Gastrocnemius medialis (tissue), 4 donors: ENCODE measurements around the gene FAM53A. TPM values are rescaled to one million over a fixed set of nuclear protein-coding genes. Genes with fewer than 3 reads are reported as not detected.

Experiments
- ATAC-seq, 2 donors: fragments of 150-250 bp; one replicate each; pipeline ENCODE4 v1.9.1; 2016
- DNase-seq, 2 donors: peaks; one replicate each; pipeline ENCODE4 v3.0.0-alpha.2; 2019
- H3K27ac ChIP-seq, 4 donors: fragments of 200-600 bp; sonication (generic); 1 replicate in 1 of 4; 2 replicates in 3 of 4; pipeline ENCODE4 v1.5.1; 2016 to 2018; ENCODE audit warnings: mild to moderate bottlenecking in 2 of 4, moderate library complexity in 1 of 4
- H3K27me3 ChIP-seq, 3 donors: fragments of 200-600 bp; sonication (generic) in 2 of 3; 1 replicate in 1 of 3; 2 replicates in 2 of 3; pipeline versions ENCODE4 v1.5.1 to v1.6.0; 2016 to 2019; ENCODE audit warnings: mild to moderate bottlenecking in 1 of 3, moderate library complexity in 1 of 3
- H3K36me3 ChIP-seq, 2 donors: fragments of 200-600 bp; sonication (generic) in 1 of 2; one replicate each; pipeline ENCODE4 v1.5.1; 2017 to 2018
- H3K4me1 ChIP-seq, 2 donors: fragments of 200-600 bp; sonication (generic) in 1 of 2; one replicate each; pipeline ENCODE4 v1.5.1; 2016 to 2017; ENCODE audit warnings: mild to moderate bottlenecking in 2 of 2
- H3K4me3 ChIP-seq, 4 donors: fragments of 200-600 bp; sonication (generic) in 3 of 4; 1 replicate in 1 of 4; 2 replicates in 3 of 4; pipeline ENCODE4 v1.5.1; 2016 to 2019; ENCODE audit warnings: mild to moderate bottlenecking in 2 of 4
- H3K9me3 ChIP-seq, 3 donors: fragments of 200-600 bp; sonication (generic) in 2 of 3; 1 replicate in 1 of 3; 2 replicates in 2 of 3; pipeline ENCODE4 v1.5.1; 2016 to 2019
- POLR2A ChIP-seq, 2 donors: fragments of 450-650 bp; IDR thresholded peaks; one replicate each; pipeline ENCODE4 v1.6.1; 2017; ENCODE audit warnings: antibody characterized with exemption in 2 of 2, mild to moderate bottlenecking in 2 of 2, moderate library complexity in 2 of 2
- in situ Hi-C, 4 donors: fragments of 200-750 bp; cut with MboI; loops; one replicate each; pipeline versions ENCODE4 v1.15.0 to v1.8.0; 2017; ENCODE audit warnings: low sequenced_read_pairs in 4 of 4
- intact Hi-C: fragments of 100-400 bp; cut with DNase I; formaldehyde crosslinking; loops from one replicate; pipeline ENCODE4 v1.15.1; 2023; ENCODE audit warnings: low total_unique reads
- total RNA-seq, 4 donors: library from RNA; depleted of rRNA; stranded (reverse); fragments of >200 nt; gene quantifications; one replicate each; pipeline versions ENCODE4 v1.1.0 to v1.2.3, GENCODE V29; 2016
- TF ChIP-seq, protein P1 (sequence below), 5 experiments: fragments of 450-650 bp in 3 of 5; fragments of 200-600 bp in 2 of 5; sonication (generic) in 2 of 5; IDR thresholded peaks in 4 of 5; conservative IDR thresholded peaks in 1 of 5; 1 replicate in 4 of 5; 2 replicates in 1 of 5; pipeline ENCODE4 v1.5.1; 2016 to 2019; ENCODE audit warnings: antibody characterized with exemption in 5 of 5, mild to moderate bottlenecking in 3 of 5, moderate library complexity in 3 of 5

FAM53A gene
- total RNA-seq, 4 donors from 2014 or later: 1.8 to 5.2 (median 2.8) TPM

DNA sequence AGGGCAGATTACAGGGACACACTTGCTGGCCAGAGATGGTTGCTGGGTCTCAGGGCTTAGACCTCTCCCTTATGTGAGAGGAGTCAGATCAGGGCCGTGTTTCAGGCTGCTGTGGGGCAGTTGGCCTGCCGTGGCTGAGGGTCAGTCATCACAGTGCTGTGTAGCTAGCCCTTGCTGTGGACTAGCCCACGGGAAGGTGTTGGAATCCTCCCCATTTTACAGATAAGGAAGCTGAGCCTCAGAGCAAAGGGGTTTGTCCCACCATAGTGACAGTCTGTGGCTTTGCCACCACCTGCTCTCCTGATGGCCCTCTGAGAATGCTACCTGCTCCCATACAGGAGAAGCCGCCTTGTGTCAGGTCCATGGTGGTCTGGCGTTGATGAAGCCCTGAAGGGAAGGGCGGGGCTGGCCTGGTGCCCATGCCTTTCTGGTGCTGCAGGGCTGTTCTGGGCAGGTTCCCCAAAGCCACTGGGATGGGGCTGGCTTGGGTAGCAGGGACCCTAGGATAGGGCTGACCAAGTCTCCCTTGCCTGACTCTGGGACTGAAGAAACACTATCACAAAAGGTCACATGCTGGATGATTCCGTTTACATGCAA, 2.4 kb upstream of the FAM53A start:
- H3K27ac ChIP-seq: peak overlapping the region in 1 of 4 donors; percentile 62
- in situ Hi-C loops: loop anchor here in 2 of 4 donors (5.0 kb wide), 2 partner anchors 41 to 166 kb away; no protein-coding TSS in a partner anchor

DNA sequence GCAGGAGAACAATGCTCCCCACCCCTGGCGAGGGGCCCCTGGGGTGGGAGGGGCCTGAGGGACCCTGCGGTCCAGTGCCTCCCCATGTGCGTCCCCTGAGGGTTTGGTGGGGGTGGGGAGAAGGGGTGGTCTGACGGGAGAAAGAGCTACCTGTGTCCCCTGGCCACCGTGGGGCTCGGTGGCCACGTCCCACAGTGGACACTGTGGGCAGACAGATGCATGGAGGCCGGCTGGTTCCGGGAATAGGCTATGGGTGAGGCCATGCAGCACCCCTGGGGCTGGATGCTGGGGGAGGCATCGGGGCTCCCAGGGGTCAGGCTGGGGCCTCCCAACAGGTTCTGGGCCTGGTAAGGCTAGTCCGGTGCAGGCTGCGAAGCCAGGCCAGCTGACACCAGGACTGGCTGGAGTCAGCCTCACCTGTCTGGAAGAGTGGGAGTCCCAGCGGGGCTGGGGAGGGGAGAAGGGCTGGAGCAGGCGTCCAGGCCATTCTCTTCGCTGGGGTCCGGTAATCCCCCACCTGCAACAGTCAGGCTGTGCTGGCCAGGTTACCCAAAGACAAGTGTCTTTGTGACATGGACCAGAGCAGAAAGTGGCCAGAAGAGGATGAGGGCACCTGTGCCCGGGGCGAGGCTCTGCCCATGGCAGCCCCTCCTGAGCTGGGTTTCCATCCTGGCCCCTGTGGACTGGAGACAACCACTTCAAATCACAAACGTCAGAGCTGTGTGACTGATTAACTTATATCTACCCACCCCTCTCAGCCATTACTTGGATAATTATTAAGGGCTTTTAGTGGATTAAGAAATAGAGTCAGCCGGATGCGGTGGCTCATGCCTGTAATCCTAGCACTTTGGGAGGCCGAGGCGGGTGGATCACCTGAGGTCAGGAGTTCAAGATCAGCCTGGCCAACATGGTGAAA, 1.4 kb upstream of the FAM53A start:
- intact Hi-C loops: loop anchor here (10.0 kb wide), 1 partner anchor 319 kb away; the partner anchor contains the start of gene NELFA
- peak overlapping the region in 2 of 4 donors; percentile 47 to 49 for H3K4me3 ChIP-seq
- H3K36me3 ChIP-seq: no peaks in the 10 kb centered on the region
- peak overlapping the region; percentile 58 to 82 (median 78) for H3K27ac ChIP-seq
- ATAC-seq: no peak
- in situ Hi-C loops: loop anchor here in 2 of 4 donors (5.0 kb wide), 2 partner anchors 42 to 167 kb away; no protein-coding TSS in a partner anchor
- peaks cover 0 to 11% of the 10 kb centered on the region in 2 donors for H3K4me1 ChIP-seq
- no peaks in the 10 kb centered on the region for H3K9me3 ChIP-seq
- no peaks in the 10 kb centered on the region for H3K27me3 ChIP-seq
- no peak for DNase-seq
- TF ChIP-seq POLR2A (IDR thresholded peaks at IDR 0.05): no peak
- TF ChIP-seq, protein P1, sequence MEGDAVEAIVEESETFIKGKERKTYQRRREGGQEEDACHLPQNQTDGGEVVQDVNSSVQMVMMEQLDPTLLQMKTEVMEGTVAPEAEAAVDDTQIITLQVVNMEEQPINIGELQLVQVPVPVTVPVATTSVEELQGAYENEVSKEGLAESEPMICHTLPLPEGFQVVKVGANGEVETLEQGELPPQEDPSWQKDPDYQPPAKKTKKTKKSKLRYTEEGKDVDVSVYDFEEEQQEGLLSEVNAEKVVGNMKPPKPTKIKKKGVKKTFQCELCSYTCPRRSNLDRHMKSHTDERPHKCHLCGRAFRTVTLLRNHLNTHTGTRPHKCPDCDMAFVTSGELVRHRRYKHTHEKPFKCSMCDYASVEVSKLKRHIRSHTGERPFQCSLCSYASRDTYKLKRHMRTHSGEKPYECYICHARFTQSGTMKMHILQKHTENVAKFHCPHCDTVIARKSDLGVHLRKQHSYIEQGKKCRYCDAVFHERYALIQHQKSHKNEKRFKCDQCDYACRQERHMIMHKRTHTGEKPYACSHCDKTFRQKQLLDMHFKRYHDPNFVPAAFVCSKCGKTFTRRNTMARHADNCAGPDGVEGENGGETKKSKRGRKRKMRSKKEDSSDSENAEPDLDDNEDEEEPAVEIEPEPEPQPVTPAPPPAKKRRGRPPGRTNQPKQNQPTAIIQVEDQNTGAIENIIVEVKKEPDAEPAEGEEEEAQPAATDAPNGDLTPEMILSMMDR (IDR thresholded peaks at IDR 0.05 in 4 of 5, conservative IDR thresholded peaks at IDR 0.05 in 1 of 5): no peak

More for the DNA sequence above, 2.4 kb upstream of the FAM53A start:
- intact Hi-C loops: loop anchor here (10.0 kb wide), 1 partner anchor 318 kb away; the partner anchor contains the start of gene NELFA
- H3K9me3 ChIP-seq: no peaks in the 10 kb centered on the region
- no peak for ATAC-seq
- TF ChIP-seq, protein P1 (IDR thresholded peaks at IDR 0.05 in 4 of 5, conservative IDR thresholded peaks at IDR 0.05 in 1 of 5): no peak
- no peak for DNase-seq
- peaks cover 0 to 10% of the 10 kb centered on the region in 2 donors for H3K36me3 ChIP-seq
- no peak overlapping the region for H3K4me3 ChIP-seq
- peaks cover 0 to 11% of the 10 kb centered on the region in 2 donors for H3K4me1 ChIP-seq
- no peaks in the 10 kb centered on the region for H3K27me3 ChIP-seq

DNA sequence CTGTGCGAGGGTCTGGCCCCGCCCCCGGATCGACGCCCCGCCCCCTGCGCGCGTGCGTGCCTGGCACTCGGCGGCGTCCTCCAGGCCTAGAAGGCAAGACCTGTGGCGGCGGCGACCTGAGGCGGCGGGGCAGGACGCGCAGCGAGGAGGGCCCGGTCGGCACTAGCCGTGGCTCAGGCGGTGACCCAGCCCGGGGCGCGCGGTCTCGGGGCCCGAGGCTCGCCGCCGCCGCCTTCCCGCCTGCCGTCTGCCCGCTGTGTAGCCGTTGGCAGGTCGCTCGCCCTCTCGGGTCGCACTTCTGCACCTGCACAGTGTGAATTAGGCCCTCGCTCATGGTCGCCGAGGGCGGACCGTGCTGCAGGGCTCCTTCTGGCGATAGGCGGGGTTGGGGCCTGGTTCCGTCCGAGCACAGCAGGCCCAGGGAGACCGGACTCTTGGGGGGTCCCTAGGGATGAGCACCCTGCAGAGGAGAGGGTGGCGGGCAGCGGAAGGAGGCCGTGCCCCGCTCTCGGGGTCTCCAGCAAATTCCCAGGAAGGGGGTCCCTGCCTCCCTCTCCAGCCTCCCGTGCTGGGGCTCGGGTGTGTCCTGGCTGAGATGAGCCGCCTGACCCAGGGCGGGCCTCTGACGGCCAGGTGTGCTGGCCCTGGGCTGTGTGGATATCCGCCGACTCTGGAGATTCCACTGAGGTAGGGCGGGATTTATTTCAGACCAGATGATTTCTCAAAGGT, 557 bp upstream of the FAM53A start:
- Histone ChIP-seq H3K9me3 (no peaks in the 10 kb centered on the region), H3K4me3 (peak overlapping the region; percentile 41 to 67 (median 48)), H3K27me3 (no peaks in the 10 kb centered on the region), H3K36me3 (no peaks in the 10 kb centered on the region), H3K27ac (peak overlapping the region; percentile 58 to 82 (median 78)), H3K4me1 (peaks cover 0 to 11% of the 10 kb centered on the region in 2 donors)
- DNase-seq (peak in 1 of 2 donors; percentile 91), ATAC-seq (peak; percentile 23)
- intact Hi-C loops: loop anchor here (1.0 to 10.0 kb wide), 3 partner anchors 28 to 752 kb away; partner anchors contain the start of genes GAK, NELFA, SLBP and TMEM175
- in situ Hi-C loops: loop anchor here in 2 of 4 donors (5.0 kb wide), 2 partner anchors 43 to 168 kb away; no protein-coding TSS in a partner anchor
- TF ChIP-seq, protein P1 (IDR thresholded peaks at IDR 0.05 in 4 of 5, conservative IDR thresholded peaks at IDR 0.05 in 1 of 5): no peak
- no peak for TF ChIP-seq POLR2A (IDR thresholded peaks at IDR 0.05)

- peak overlapping the region; percentile 68 to 86 (median 80) for H3K27ac ChIP-seq
- H3K4me3 ChIP-seq: peak overlapping the region; percentile 62 to 85 (median 71)
- peak in 1 of 2 donors; percentile 28 for DNase-seq
- no peaks in the 10 kb centered on the region for H3K27me3 ChIP-seq
- H3K4me1 ChIP-seq: peaks cover 0 to 11% of the 10 kb centered on the region in 2 donors
- H3K36me3 ChIP-seq: no peaks in the 10 kb centered on the region
- in situ Hi-C loops: no loop called here
- intact Hi-C loops: loop anchor here (5.0 to 10.0 kb wide), 2 partner anchors 322 to 751 kb away; partner anchors contain the start of genes GAK, NELFA and TMEM175
- TF ChIP-seq, protein P1 (IDR thresholded peaks at IDR 0.05 in 4 of 5, conservative IDR thresholded peaks at IDR 0.05 in 1 of 5): no peak
- TF ChIP-seq POLR2A (IDR thresholded peaks at IDR 0.05): no peak
- H3K9me3 ChIP-seq: no peaks in the 10 kb centered on the region
- ATAC-seq: peak; percentile 16 to 43
Observed at GRCh38 chr4:1683261-1683735, 815 bp downstream of the FAM53A start.
